T47D (cell line): ENCODE results near the gene GLMN.

ENCODE experiments used
- DNase-seq, 2 experiments: peaks; one replicate each; pipeline versions ENCODE4 v3.0.0 to v3.0.0-alpha.2; 2011 to 2012; ENCODE audit warnings: low read depth in 1 of 2, low spot score in 1 of 2
- JUND ChIP-seq: IDR thresholded peaks from 2 replicates; pipeline ENCODE4 v1.6.1; 2012; ENCODE audit warnings: low read depth
- in situ Hi-C: cut with HindIII; loops from 2 replicates; pipeline ENCODE4 v1.10.0; 2016; ENCODE audit warnings: low sequenced_read_pairs, low pct_unique_long_range_greater_than_20kb

GLMN gene

GRCh38 chr1:92210701-92211100 lies 88.1 kb downstream of the GLMN start:
- in situ Hi-C loops, result no loop called here

GRCh38 chr1:92203105-92203504 lies 95.7 kb downstream of the GLMN start:
- no peak for DNase-seq
- in situ Hi-C loops, result no loop called here
- no peak for TF ChIP-seq JUND

More at GRCh38 chr1:92210701-92211100, 88.1 kb downstream of the GLMN start:
- TF ChIP-seq JUND, result no peak
- DNase-seq, result no peak

GRCh38 chr1:92201973-92202372 lies 96.8 kb downstream of the GLMN start:
- DNase-seq, result no peak
- in situ Hi-C loops, result no loop called here

More at GRCh38 chr1:92201973-92202372, 96.8 kb downstream of the GLMN start:
- TF ChIP-seq JUND, result no peak
